ENCODE results near the gene CCDC85B.
"Not testable (repeated sequence)": the region's sequence is repeated elsewhere in the genome, so short reads cannot be mapped to it uniquely, and the experiment has no call there.

CCDC85B gene

GRCh38 chr11:65890324-65891218 is at the start of gene CCDC85B:
Gene CCDC85B, plus strand, starts transcription at chr11:65890673. Its CDS starts 111 bp downstream, at chr11:65890784.
- peak; percentile 99 for DNase-seq

- no peak for DNase-seq
Measured at GRCh38 chr11:65842144-65842543, 48.3 kb upstream of the CCDC85B start.

- no peak for DNase-seq
Measured at GRCh38 chr11:65843811-65844210, 46.7 kb upstream of the CCDC85B start.

GRCh38 chr11:65844231-65844872 is 46.1 kb upstream of the CCDC85B start:
- no peak for DNase-seq

- no peak for DNase-seq
Measured at GRCh38 chr11:65847746-65848145, 42.7 kb upstream of the CCDC85B start.

- DNase-seq = not testable (repeated sequence)
Measured at GRCh38 chr11:65848693-65849092, 41.8 kb upstream of the CCDC85B start.

GRCh38 chr11:65849366-65849765 is 41.1 kb upstream of the CCDC85B start:
- DNase-seq = no peak

- no peak for DNase-seq
Measured at GRCh38 chr11:65849771-65850216, 40.7 kb upstream of the CCDC85B start.

GRCh38 chr11:65850217-65851082 is 40.0 kb upstream of the CCDC85B start:
- no peak for DNase-seq

- peak; percentile 27 for DNase-seq
Measured at GRCh38 chr11:65851083-65851579, 39.3 kb upstream of the CCDC85B start.

GRCh38 chr11:65851811-65852507 is 38.5 kb upstream of the CCDC85B start:
- DNase-seq = no peak

- no peak for DNase-seq
Measured at GRCh38 chr11:65852508-65853245, 37.8 kb upstream of the CCDC85B start.

GRCh38 chr11:65853246-65853979 is 37.1 kb upstream of the CCDC85B start:
- no peak for DNase-seq

GRCh38 chr11:65854161-65854592 is 36.3 kb upstream of the CCDC85B start:
- no peak for DNase-seq

- DNase-seq = no peak
Measured at GRCh38 chr11:65854852-65855837, 35.3 kb upstream of the CCDC85B start.

- DNase-seq = no peak
Measured at GRCh38 chr11:65855927-65856363, 34.5 kb upstream of the CCDC85B start.

- DNase-seq = peak; percentile 92
Measured at GRCh38 chr11:65856689-65857499, 33.6 kb upstream of the CCDC85B start.

- no peak for DNase-seq
Measured at GRCh38 chr11:65857500-65857852, 33.0 kb upstream of the CCDC85B start.

Measured in suppressor macrophage treated with lipopolysaccharide for 4 hours (primary cell).